Subcutaneous adipose tissue (tissue), 4 donors: ENCODE data around the gene TRAPPC6A. TPM values are rescaled to one million over a fixed set of nuclear protein-coding genes. Genes with fewer than 3 reads are reported as not detected.

Experiments
- CTCF ChIP-seq: fragments of 450-650 bp; IDR thresholded peaks from one replicate; pipeline ENCODE4 v1.5.1; 2016; ENCODE audit warnings: low read depth, mild to moderate bottlenecking, control low read depth, antibody characterized with exemption, moderate library complexity
- total RNA-seq, 4 donors: library from RNA; depleted of rRNA; stranded (reverse); fragments of >200 nt; gene quantifications; one replicate each; pipeline ENCODE4 v1.1.0, GENCODE V29; 2016

The TRAPPC6A gene
- total RNA-seq, 4 donors from 2014 or later = 7.7 to 38.4 (median 26.4) TPM

- no peak for TF ChIP-seq CTCF
Measured at GRCh38 chr19:45150751-45151281, 27.2 kb downstream of the TRAPPC6A start.

- no peak for TF ChIP-seq CTCF
Measured at GRCh38 chr19:45150180-45150579, 27.9 kb downstream of the TRAPPC6A start.

- TF ChIP-seq CTCF = no peak
Measured at GRCh38 chr19:45149129-45149528, 28.9 kb downstream of the TRAPPC6A start.

- TF ChIP-seq CTCF = no peak
Measured at GRCh38 chr19:45147835-45148676, 30.0 kb downstream of the TRAPPC6A start.

GRCh38 chr19:45146741-45147205 is 31.3 kb downstream of the TRAPPC6A start:
- no peak for TF ChIP-seq CTCF

- no peak for TF ChIP-seq CTCF
Measured at GRCh38 chr19:45146251-45146650, 31.8 kb downstream of the TRAPPC6A start.
